ENCODE data around the gene ZNF12.
"Not testable (repeated sequence)": the region's sequence is repeated elsewhere in the genome, so short reads cannot be mapped to it uniquely, and the experiment has no call there.

ZNF12 gene

GRCh38 chr7:6706666-6707407 is at the start of gene ZNF12:
Gene ZNF12 (minus strand): TSS chr7:6706947. CDS start chr7:6705173, 1,774 bp downstream.
- peak; percentile 97 for DNase-seq

DNA sequence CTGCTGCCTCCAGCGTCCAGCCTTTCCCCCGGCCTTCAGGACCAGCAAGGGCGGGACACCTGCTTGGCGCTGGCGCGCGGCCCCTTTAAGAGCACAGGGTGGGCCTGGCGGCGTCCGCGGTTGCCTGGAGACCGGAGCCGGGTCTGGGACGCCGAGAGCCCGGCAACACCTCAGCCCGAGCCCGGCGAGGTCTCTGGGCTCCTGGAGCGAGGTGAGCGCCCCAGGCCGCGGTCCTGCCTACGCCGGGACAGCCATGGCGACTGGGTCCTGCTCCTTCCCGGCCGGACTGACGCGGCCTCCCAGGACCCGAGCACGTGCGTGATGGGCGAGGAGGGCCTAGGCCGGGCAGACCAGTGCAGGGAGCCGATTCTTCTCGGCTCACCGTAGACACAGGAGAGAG is 47.2 kb upstream of the ZNF12 start, which contains the start of gene RSPH10B2:
TSS of gene RSPH10B2 (plus strand) at position 140 of the 400 bp plus-strand sequence. CDS start 3,575 bp downstream, outside the sequence.
- not testable (repeated sequence) for DNase-seq

GRCh38 chr7:6750173-6750572 is 43.4 kb upstream of the ZNF12 start:
- DNase-seq = not testable (repeated sequence)

- not testable (repeated sequence) for DNase-seq
Measured at GRCh38 chr7:6749335-6749734, 42.6 kb upstream of the ZNF12 start.

DNA sequence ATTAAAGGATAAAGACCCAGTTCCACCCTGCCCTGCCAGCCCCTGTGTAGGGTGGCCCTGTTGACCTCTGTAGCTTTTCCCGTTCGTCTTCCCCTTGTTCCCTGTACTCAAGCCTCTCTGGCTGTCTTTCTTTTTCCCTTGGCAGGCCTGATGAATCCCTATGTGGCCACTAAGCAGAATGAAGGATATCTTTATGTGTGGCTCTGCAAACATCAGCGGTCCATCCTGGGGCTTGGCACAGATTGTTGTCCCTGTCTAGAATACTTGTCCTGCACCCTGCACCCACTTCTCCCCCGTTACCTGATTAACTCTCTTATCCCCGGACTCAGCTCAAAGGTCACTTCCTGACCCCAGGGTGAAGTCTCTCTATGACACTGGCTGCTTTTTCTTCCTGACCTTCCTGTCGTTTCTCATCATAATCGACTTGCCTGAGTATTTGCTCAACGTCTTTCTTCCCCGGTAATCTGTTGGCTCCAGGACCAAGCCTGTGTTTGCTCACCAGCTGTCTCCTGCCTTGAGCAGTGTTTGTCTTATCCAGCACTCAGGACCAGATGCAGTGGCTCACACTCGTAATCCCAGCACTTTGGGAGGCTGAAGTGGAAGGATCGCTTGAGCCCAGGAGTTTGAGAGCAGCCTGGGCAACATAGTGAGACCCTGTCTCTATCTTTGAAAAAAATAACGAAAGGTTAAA is 37.8 kb upstream of the ZNF12 start:
- not testable (repeated sequence) for DNase-seq

GRCh38 chr7:6738415-6738814 is 31.7 kb upstream of the ZNF12 start:
- not testable (repeated sequence) for DNase-seq

- DNase-seq = no peak
Measured at GRCh38 chr7:6730343-6730633, 23.5 kb upstream of the ZNF12 start.

DNA sequence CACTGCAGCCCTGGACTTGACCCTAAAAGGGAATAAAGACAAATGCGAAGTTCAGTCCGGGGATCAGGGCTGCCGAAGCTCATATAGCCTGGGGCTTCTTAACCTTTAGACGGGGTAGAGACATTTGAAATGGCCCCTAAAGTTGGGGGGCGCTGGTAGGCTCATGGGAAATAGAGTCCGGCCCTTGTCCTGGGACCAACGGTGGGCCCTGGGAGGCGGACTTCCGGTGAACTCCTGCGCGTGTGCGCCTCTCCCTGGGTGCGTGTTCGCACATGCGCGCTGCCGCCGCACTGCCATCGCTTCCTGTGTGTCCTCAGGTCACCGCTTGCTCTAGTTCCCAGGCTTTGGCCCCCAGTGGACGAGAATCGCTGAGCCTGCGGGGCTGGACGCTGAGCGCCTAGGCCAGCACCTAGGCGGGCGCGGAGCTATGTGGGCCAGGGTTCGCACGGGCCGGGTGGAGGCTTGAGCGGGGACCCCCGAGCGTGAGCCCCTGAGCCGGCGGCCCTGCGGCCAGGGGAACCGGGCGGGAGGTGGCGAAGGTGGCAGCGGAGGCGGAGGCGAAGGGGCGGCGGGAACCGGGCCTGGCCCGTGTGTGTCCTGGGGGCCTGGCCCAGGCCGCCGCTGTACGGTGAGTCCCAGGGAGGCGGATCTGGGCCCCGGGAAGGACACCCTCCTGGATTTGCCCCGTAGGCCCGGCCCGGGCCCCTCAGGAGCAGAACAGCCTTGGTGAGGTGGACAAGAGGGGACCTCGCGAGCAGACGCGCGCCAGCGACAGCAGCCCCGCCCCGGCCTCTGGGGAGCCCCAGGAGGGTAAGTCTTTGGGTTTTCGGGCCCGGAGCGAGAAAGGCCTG is 23.0 kb upstream of the ZNF12 start:
- peak; percentile 91 for DNase-seq

DNA sequence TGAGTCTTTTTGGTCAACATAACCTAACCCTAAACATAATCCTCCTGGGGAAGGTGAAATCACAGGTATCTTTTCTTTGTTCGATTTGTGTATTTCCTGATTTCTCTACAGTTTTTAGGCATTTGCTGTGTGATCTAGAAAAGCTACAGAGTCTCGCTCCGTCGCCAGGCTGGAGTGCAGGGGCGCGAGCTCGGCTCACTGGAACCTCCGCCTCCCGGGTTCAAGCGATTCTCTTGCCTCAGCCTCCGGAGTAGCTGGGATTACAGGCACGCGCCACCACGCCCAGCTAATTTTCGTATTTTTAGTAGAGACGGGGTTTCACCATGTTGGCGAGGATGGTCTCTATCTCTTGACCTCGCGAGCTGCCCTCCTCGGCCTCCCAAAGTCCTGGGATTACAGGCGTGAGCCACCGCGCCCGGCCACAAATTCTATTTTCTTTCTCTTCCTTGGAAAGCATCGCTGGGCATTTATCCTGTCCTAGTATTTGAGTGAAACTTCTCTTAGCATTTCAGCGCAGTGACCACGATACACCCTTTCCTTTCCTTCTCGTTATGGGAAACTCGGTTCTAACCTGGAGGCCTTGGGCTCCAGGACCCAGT is 22.2 kb upstream of the ZNF12 start:
- not testable (repeated sequence) for DNase-seq

DNA sequence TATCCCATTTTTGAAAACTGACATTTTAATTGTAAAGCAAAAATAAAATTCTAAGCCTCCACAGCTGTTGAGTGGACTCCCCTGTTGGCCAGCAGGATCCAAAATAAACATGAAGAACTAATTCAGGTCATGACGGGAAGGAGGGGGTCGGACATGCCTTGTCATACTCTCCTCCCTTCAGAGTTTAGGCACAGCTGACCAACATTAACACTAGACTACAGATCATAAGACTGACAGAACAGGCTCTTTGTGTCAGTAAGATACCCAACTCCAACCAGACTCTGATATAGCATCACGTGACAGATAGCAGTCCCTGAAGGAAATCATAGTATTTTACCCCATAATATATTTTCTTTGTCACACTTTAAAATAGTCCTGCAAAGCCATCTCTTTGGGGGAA is 20.9 kb upstream of the ZNF12 start:
- no peak for DNase-seq

GRCh38 chr7:6726341-6726740 is 19.6 kb upstream of the ZNF12 start:
- DNase-seq = not testable (repeated sequence)

- no peak for DNase-seq
Measured at GRCh38 chr7:6725003-6725402, 18.3 kb upstream of the ZNF12 start.

DNA sequence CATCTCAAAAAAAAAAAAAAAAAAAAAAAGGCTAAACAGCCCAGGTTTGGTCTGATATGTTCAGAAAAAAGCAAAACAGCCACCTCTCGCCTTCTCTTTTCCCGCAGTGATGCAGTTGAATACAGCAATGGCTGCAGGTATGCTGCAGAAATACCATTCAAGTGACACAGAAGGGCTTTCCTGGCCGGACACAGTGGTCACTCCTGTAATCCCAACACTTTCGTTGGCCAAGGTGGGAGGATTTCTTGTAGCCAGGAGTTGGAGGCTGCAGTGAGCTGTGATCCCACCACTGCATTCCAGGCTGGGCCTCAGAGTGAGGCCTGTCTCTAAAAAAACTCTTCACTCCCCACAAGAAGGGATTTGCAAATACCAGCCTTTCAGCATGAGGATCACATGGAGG is 17.6 kb upstream of the ZNF12 start:
- not testable (repeated sequence) for DNase-seq

- DNase-seq = no peak
Measured at GRCh38 chr7:6718124-6718523, 11.4 kb upstream of the ZNF12 start.

DNA sequence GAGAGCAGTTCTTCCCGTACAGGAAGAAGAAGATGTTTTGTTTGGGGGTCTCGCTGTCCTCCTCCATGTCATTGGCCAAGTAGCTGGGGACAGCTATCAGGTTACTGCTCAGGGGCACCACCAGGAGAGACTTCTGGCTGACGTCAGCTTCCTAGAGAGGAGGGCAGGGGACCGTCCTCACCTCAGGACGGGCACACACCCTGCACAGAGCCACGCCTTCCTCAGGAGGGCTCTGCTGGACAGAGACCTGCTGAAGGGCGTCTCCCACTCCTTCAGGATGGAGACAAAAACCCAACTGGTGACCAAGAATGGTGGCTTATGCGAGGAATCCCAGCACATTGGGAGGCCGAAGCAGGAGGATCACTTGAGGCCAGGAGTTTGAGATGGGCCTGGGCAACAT is 9.2 kb upstream of the ZNF12 start:
- not testable (repeated sequence) for DNase-seq

DNA sequence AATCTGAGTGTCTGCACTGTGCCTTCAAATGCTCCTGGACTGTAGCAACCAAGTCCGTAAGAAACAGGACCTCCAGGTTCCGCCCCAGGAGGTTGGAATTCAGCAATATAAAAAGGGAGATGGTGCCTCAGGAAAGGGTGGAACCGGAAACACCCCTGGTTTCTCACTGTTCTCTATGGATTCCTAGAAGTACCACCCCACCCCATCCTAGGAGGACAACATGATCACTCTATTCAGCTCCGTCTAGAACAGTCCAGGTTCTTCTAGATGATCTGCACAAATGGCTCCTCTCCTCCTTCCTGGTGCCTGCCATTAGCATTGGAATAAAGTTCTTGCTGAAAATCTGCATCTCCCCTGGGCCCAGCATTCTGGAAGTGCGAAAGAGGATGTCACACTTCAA is 7.6 kb upstream of the ZNF12 start:
- no peak for DNase-seq

DNA sequence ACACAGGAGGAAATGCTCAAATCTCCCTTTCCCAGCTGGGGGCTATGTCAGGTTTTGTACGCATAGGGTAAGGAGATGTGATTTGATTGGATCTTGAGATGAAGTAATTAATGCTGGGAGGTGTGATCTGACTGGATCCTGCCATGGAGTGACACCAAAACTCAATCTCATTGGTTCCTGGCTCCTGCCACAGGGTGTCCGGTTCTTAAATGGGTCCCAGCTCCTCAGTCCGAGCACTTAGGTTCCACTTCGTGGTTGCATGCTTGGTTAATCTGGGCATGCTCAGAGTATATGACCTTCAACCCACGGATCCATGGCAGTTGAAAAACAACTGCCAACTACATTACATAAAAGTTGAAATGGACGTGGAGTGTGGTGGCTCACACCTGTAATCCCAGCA is 3.1 kb upstream of the ZNF12 start:
- DNase-seq = no peak

GRCh38 chr7:6708304-6708703 is 1.6 kb upstream of the ZNF12 start:
- DNase-seq = no peak

- peak; percentile 23 for DNase-seq
Measured at GRCh38 chr7:6705959-6706665, 635 bp downstream of the ZNF12 start.

DNA sequence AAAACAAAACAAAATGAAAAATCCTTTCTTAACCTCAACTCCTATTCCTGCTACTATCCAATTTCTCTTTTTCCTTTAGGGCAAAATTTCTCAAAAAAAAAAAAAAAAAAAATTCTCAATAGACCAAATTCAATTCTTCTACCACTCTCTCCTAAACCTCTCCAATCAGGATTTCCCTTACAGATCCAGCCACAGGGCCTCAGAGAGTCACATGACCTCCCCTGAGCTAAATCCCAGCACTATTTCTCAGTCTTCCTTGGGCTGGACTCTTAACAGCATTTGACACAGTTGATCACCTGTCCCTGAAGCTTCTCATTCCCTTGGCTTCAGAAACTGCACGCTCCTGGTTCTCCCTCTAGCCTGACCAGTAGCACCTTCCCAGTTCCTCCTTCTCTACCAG is 4.9 kb downstream of the ZNF12 start:
- DNase-seq = no peak

GRCh38 chr7:6700793-6701192 is 6.0 kb downstream of the ZNF12 start:
- DNase-seq = no peak

DNA sequence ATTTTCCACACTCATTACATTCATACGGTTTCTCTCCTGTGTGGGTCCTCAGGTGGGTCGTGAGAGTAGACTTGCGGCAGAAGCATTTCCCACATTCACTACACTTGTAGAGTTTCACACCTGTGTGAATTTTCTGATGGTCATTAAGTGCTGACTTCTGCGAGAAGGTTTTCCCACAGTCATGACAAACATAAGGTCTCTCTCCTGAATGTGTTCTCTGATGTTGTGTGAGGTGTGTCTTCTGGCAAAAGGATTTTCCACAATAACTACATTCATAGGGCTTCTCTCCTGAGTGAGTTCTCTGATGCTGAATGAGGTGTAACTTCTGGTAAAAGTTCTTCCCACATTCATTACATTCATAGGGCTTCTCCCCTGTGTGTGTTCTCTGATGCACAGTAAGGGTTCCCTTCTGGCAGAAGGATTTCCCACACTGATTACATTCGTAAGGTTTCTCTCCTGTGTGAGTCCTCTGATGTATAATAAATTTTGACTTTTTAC is 15.1 kb downstream of the ZNF12 start:
- DNase-seq = no peak

Data from activated CD4-positive, alpha-beta T cell treated with anti-CD3 and anti-CD28 coated beads, Interleukin-2, Interleukin-6, amounts not matched to agents 100 ng/mL and 50 ng/mL, durations not matched to agents 16 hours and 8 hours (primary cell).